ENCODE results near the gene INTS3. TPM values are rescaled to one million over a fixed set of nuclear protein-coding genes. Genes with fewer than 3 reads are reported as not detected.
"Not testable (repeated sequence)": the region's sequence is repeated elsewhere in the genome, so short reads cannot be mapped to it uniquely, and the experiment has no call there.

The INTS3 gene
- total and polyA plus RNA-seq, 8 donors, result 50.5 to 131 (median 111) TPM

DNA sequence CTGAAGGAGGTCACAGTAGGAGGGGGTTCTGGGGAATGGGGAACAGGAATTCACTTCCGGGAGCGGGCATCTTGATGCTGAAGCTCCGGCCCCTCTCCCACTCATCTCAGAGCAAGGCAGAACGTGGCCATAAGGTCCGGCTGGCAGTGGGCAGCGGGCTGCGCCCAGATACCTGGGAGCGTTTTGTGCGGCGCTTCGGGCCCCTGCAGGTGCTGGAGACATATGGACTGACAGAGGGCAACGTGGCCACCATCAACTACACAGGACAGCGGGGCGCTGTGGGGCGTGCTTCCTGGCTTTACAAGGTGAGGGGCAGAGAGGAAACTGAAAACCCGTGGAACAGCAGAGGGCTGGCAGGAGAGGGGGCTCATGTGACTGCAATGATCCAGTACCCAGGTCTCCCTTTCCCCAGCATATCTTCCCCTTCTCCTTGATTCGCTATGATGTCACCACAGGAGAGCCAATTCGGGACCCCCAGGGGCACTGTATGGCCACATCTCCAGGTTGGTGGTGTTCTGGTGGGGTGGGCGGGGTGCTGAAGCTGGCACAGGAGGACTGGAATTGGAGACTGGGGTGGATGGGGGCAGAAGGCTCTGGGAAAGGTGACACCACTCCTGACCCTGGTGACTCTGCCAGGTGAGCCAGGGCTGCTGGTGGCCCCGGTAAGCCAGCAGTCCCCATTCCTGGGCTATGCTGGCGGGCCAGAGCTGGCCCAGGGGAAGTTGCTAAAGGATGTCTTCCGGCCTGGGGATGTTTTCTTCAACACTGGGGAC, 50.4 kb downstream of the INTS3 start:
- TF ChIP-seq, protein P1, sequence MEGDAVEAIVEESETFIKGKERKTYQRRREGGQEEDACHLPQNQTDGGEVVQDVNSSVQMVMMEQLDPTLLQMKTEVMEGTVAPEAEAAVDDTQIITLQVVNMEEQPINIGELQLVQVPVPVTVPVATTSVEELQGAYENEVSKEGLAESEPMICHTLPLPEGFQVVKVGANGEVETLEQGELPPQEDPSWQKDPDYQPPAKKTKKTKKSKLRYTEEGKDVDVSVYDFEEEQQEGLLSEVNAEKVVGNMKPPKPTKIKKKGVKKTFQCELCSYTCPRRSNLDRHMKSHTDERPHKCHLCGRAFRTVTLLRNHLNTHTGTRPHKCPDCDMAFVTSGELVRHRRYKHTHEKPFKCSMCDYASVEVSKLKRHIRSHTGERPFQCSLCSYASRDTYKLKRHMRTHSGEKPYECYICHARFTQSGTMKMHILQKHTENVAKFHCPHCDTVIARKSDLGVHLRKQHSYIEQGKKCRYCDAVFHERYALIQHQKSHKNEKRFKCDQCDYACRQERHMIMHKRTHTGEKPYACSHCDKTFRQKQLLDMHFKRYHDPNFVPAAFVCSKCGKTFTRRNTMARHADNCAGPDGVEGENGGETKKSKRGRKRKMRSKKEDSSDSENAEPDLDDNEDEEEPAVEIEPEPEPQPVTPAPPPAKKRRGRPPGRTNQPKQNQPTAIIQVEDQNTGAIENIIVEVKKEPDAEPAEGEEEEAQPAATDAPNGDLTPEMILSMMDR (IDR thresholded peaks at IDR 0.05), result no peak
- ATAC-seq (no peak), DNase-seq (no peak)
- intact Hi-C loops (cut with DNase I), result no loop called here
- H3K27me3 ChIP-seq, result no peaks in the 10 kb centered on the region
- H3K9me3 ChIP-seq, result no peaks in the 10 kb centered on the region
- H3K4me3 ChIP-seq, result no peak overlapping the region
- H3K36me3 ChIP-seq, result peaks cover 0 to 18% of the 10 kb centered on the region in 2 donors
- H3K4me1 ChIP-seq, result peaks cover 21 to 68% of the 10 kb centered on the region in 2 donors
- no peak overlapping the region for H3K27ac ChIP-seq

DNA sequence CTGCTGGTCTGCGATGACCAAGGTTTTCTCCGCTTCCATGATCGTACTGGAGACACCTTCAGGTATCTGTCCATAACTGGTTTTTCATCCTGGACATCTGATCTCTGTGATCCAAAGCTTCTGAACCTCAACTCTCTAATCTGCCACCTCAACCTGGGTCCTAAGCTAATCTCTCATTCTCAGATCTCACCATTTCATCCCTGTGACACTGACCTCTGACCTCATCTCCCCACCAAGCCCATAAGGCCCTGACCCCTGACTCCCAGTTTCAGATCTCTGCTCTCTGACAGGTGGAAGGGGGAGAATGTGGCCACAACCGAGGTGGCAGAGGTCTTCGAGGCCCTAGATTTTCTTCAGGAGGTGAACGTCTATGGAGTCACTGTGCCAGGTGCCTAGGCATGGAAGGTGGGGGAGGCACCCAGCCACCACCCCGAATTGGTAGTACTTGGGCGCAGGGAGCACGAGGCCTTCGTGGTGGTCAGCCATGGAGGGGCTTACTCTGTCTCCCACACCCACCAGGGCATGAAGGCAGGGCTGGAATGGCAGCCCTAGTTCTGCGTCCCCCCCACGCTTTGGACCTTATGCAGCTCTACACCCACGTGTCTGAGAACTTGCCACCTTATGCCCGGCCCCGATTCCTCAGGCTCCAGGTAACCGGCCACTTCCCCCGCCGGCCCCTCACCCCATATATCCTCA, 51.1 kb downstream of the INTS3 start:
- intact Hi-C loops (cut with DNase I), result no loop called here
- Histone ChIP-seq H3K4me3 (no peak overlapping the region), H3K27me3 (no peaks in the 10 kb centered on the region), H3K36me3 (peaks cover 0 to 17% of the 10 kb centered on the region in 2 donors), H3K27ac (no peak overlapping the region), H3K9me3 (no peaks in the 10 kb centered on the region), H3K4me1 (peaks cover 19 to 64% of the 10 kb centered on the region in 2 donors)
- DNase-seq (no peak), ATAC-seq (no peak)
- TF ChIP-seq, protein P1 (IDR thresholded peaks at IDR 0.05), result no peak

DNA sequence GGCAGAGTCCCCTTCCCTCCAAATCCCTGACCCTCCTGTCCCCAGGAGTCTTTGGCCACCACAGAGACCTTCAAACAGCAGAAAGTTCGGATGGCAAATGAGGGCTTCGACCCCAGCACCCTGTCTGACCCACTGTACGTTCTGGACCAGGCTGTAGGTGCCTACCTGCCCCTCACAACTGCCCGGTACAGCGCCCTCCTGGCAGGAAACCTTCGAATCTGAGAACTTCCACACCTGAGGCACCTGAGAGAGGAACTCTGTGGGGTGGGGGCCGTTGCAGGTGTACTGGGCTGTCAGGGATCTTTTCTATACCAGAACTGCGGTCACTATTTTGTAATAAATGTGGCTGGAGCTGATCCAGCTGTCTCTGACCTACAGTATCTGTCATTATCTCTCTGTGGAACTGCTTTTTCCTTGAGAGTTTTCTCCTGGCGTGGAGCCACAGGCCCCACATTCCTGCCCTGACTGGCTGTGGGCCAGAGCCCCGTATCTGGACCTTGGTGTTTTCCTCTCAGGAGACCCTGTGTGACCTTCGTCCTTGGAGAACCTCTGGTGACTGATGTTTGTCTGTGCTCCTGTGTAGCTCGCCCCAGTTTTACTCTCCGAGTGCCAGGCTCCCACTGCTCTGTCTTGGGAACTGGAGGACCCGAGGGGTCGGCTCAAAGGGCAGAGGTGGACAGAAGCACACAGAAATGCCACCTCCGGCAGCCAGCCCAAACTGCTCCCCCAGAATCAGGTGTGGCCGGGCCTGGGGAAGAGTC, 52.1 kb downstream of the INTS3 start:
- TF ChIP-seq, protein P1 (IDR thresholded peaks at IDR 0.05), result no peak
- no peaks in the 10 kb centered on the region for H3K9me3 ChIP-seq
- no peaks in the 10 kb centered on the region for H3K27me3 ChIP-seq
- intact Hi-C loops (cut with DNase I), result no loop called here
- no peak for DNase-seq
- H3K27ac ChIP-seq, result no peak overlapping the region
- ATAC-seq, result no peak
- H3K4me3 ChIP-seq, result no peak overlapping the region
- H3K36me3 ChIP-seq, result peaks cover 0 to 17% of the 10 kb centered on the region in 2 donors
- peaks cover 12 to 57% of the 10 kb centered on the region in 2 donors for H3K4me1 ChIP-seq

DNA sequence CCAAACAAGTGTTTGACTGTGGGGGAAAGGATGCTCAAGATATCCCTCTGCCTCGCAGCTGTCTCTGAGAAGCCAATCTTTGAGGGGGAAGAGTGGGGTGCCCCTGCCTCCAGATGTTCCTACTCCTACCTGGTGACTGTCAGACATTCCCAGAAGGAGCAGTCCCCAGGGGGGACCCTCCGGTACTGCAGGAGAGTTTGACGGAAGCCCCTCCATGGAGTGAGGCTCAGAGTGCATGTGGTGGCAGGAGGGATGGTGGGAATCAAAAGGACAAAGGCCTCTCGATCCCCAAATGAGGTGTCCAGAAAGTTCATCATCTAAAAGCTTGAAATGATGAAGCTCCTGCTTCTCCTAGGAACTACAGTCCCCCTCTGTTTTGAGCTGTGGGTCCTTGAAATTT, 52.7 kb downstream of the INTS3 start:
- H3K4me3 ChIP-seq, result no peak overlapping the region
- ATAC-seq (no peak), DNase-seq (no peak)
- H3K4me1 ChIP-seq, result peaks cover 12 to 54% of the 10 kb centered on the region in 2 donors
- no peak overlapping the region for H3K27ac ChIP-seq
- no peaks in the 10 kb centered on the region for H3K27me3 ChIP-seq
- intact Hi-C loops (cut with DNase I), result no loop called here
- peaks cover 0 to 17% of the 10 kb centered on the region in 2 donors for H3K36me3 ChIP-seq
- TF ChIP-seq, protein P1 (IDR thresholded peaks at IDR 0.05), result no peak
- H3K9me3 ChIP-seq, result no peaks in the 10 kb centered on the region

- Histone ChIP-seq H3K4me1 (peaks cover 7 to 33% of the 10 kb centered on the region in 2 donors), H3K27ac (peak overlapping the region; percentile 95 to 97), H3K36me3 (peaks cover 0 to 17% of the 10 kb centered on the region in 2 donors), H3K4me3 (peak overlapping the region in 1 of 2 donors; percentile 58)
- H3K9me3 ChIP-seq; DNase-seq; ATAC-seq; intact Hi-C loops (cut with DNase I); H3K27me3 ChIP-seq: not testable (repeated sequence)
These were observed 54.8 kb downstream of the INTS3 start for GRCh38 chr1:153782648-153783047.

Data from left lung (tissue), 10 donors.